Right lobe of liver (tissue), 6 donors: Measurements from ENCODE around the gene CRKL. TPM values are rescaled to one million over a fixed set of nuclear protein-coding genes. Genes with fewer than 3 reads are reported as not detected.

ENCODE experiments used
- ATAC-seq, 4 donors: fragments of 200-7000 bp; cut with Tn5 transposase; one replicate each; pipeline ENCODE4 v1.9.1; 2020; ENCODE audit warnings: mild to moderate bottlenecking in 4 of 4, moderate library complexity in 4 of 4
- DNase-seq, 3 donors: peaks; one replicate each; pipeline ENCODE4 v3.0.0-alpha.2; 2020
- H3K27ac ChIP-seq, 3 donors: fragments of 200-600 bp; one replicate each; pipeline ENCODE4 v1.8.0; 2022
- H3K27me3 ChIP-seq, 2 donors: fragments of 200-600 bp; one replicate each; pipeline ENCODE4 v1.8.0; 2022
- H3K36me3 ChIP-seq, 4 donors: fragments of 200-600 bp; sonication (generic) in 1 of 4; one replicate each; pipeline versions ENCODE4 v1.5.1 to v1.8.0; 2017 to 2022; ENCODE audit warnings: control low read depth in 1 of 4
- H3K4me1 ChIP-seq, 4 donors: fragments of 200-600 bp; sonication (generic) in 1 of 4; one replicate each; pipeline versions ENCODE4 v1.5.1 to v1.8.0; 2017 to 2022; ENCODE audit warnings: control low read depth in 1 of 4
- H3K4me3 ChIP-seq, 3 donors: fragments of 200-600 bp; one replicate each; pipeline ENCODE4 v1.8.0; 2022
- H3K9me3 ChIP-seq, 4 donors: fragments of 200-600 bp; sonication (generic) in 1 of 4; one replicate each; pipeline versions ENCODE4 v1.5.1 to v1.8.0; 2017 to 2022; ENCODE audit warnings: control low read depth in 1 of 4
- CTCF ChIP-seq, 4 donors: fragments of 200-600 bp in 3 of 4; fragments of 450-650 bp in 1 of 4; IDR thresholded peaks; one replicate each; pipeline versions ENCODE4 v1.5.1 to v1.8.0; 2016 to 2022; ENCODE audit warnings: antibody characterized with exemption in 4 of 4, mild to moderate bottlenecking in 2 of 4
- POLR2A ChIP-seq: fragments of 450-650 bp; IDR thresholded peaks from one replicate; pipeline ENCODE4 v1.6.1; 2017; ENCODE audit warnings: antibody characterized with exemption, mild to moderate bottlenecking
- WGBS: methylation state at CpG from one replicate; pipeline ENCODE4 v1.1.6; 2018; ENCODE audit warnings: low coverage, low lambda C conversion rate; ENCODE audit not compliant: insufficient coverage; ENCODE audit errors: missing lambda C conversion rate; 5-methylcytosine and 5-hydroxymethylcytosine counted together
- intact Hi-C, 2 donors: fragments of 100-400 bp; cut with DNase I; formaldehyde crosslinking; loops; one replicate each; pipeline versions ENCODE4 v1.11.2 to v1.14.1; 2022
- total RNA-seq, 6 experiments: library from RNA; depleted of rRNA in 2 of 6; stranded (reverse); fragments of >200 nt in 2 of 6; fragmentation: NEBNext Ultra II Directional in 3 of 6; extraction: Animal tissue kit (Norgen Biotek cat#: 25700) in 3 of 6; gene quantifications; one replicate each; pipeline versions ENCODE4 v1.1.0 to v1.2.4, GENCODE V29; 2016 to 2023
- donor health status: DM: no; HTN: yes; CAD: no.
- donor health status: DM: no; HTN: no; CAD: no.
- donor health status: DM: no; HTN: no; CAD: no.
- donor health status: DM: no; HTN: yes; CAD: no.
- donor health status: DM: no; HTN: yes; CAD: no.

Gene CRKL
- total RNA-seq, 6 experiments from 2014 or later: 27.5 to 53.1 (median 35.2) TPM

GRCh38 chr22:20953668-20954500, 36.7 kb downstream of the CRKL start:
- 30% methylated on average over 5 of the region's 8 CpGs for WGBS
- peak in 2 of 3 donors; percentile 3 to 73 for DNase-seq
- Histone ChIP-seq H3K36me3 (peaks cover 0 to 14% (median 6%) of the 10 kb centered on the region in 4 donors), H3K27ac (peak overlapping the region; percentile 56 to 86 (median 85)), H3K27me3 (no peaks in the 10 kb centered on the region), H3K9me3 (no peaks in the 10 kb centered on the region), H3K4me1 (peaks cover 0 to 47% (median 23%) of the 10 kb centered on the region in 4 donors), H3K4me3 (no peak overlapping the region)
- ATAC-seq: peak; percentile 43 to 66 (median 54)
- intact Hi-C loops: no loop called here
- TF ChIP-seq CTCF (IDR thresholded peaks at IDR 0.05): no peak
- TF ChIP-seq POLR2A: no peak

GRCh38 chr22:20955548-20955947, 38.3 kb downstream of the CRKL start:
- intact Hi-C loops: no loop called here
- no peak for TF ChIP-seq POLR2A
- TF ChIP-seq CTCF (IDR thresholded peaks at IDR 0.05): no peak
- Histone ChIP-seq H3K4me3 (no peak overlapping the region), H3K27me3 (no peaks in the 10 kb centered on the region), H3K9me3 (no peaks in the 10 kb centered on the region), H3K4me1 (peaks cover 0 to 42% (median 21%) of the 10 kb centered on the region in 4 donors), H3K27ac (no peak overlapping the region), H3K36me3 (peaks cover 0 to 7% (median 3%) of the 10 kb centered on the region in 4 donors)
- no peak for DNase-seq
- no peak for ATAC-seq
- WGBS: 70% methylated on average over 6 of the region's 7 CpGs

- H3K4me3 ChIP-seq: peak overlapping the region; percentile 55 to 66 (median 62)
- ATAC-seq (no peak), DNase-seq (no peak)
- peaks cover 0 to 34% (median 16%) of the 10 kb centered on the region in 4 donors for H3K4me1 ChIP-seq
- H3K27ac ChIP-seq: no peak overlapping the region
- WGBS: 59% methylated on average over 6 of the region's 27 CpGs
- TF ChIP-seq POLR2A (no peak), CTCF (IDR thresholded peaks at IDR 0.05) (no peak)
- H3K36me3 ChIP-seq: no peaks in the 10 kb centered on the region
- no peaks in the 10 kb centered on the region for H3K9me3 ChIP-seq
- intact Hi-C loops: no loop called here
- H3K27me3 ChIP-seq: no peaks in the 10 kb centered on the region
These were observed 39.3 kb downstream of the CRKL start for GRCh38 chr22:20956258-20957101.

- intact Hi-C loops: no loop called here
- peak in 1 of 3 donors; percentile 52 for DNase-seq
- H3K36me3 ChIP-seq: no peaks in the 10 kb centered on the region
- TF ChIP-seq POLR2A: peak; percentile 19
- TF ChIP-seq CTCF (IDR thresholded peaks at IDR 0.05): no peak
- no peak overlapping the region for H3K27ac ChIP-seq
- WGBS: 0% methylated on average over 1 of the region's 59 CpGs
- no peaks in the 10 kb centered on the region for H3K9me3 ChIP-seq
- no peaks in the 10 kb centered on the region for H3K27me3 ChIP-seq
- H3K4me3 ChIP-seq: peak overlapping the region; percentile 55 to 66 (median 62)
- peak; percentile 20 to 43 (median 34) for ATAC-seq
- peaks cover 0 to 27% (median 12%) of the 10 kb centered on the region in 4 donors for H3K4me1 ChIP-seq
These were observed 40.0 kb downstream of the CRKL start for GRCh38 chr22:20957102-20957682.
